ENCODE data around the gene BAZ1A.

- TF ChIP-seq CTCF (IDR thresholded peaks at IDR 0.05; ENCODE audit: control extremely low read depth in 1 of 3, insufficient read depth in 1 of 3, low read depth in 1 of 3, low read length in 3 of 3) = no peak
- TF ChIP-seq TAF1 (IDR thresholded peaks at IDR 0.05; ENCODE audit: low read depth, low read length) = no peak
- no peak for TF ChIP-seq GABPA (IDR thresholded peaks at IDR 0.05; ENCODE audit: borderline replicate concordance, insufficient read depth, low read length)
Measured at GRCh38 chr14:34858765-34859164, 16.4 kb downstream of the BAZ1A start.
